SK-N-SH treated with all-trans-retinoic acid at 6 μM for 48 hours (cell line): ENCODE data around the gene DRAXIN.

Experiments
- ATAC-seq: fragments of 200-7000 bp; cut with Tn5 transposase; 3 replicates; pipeline ENCODE4 v1.9.1; 2020; ENCODE audit warnings: mild to moderate bottlenecking, moderate library complexity
- ARNTL ChIP-seq: fragments of 450-650 bp; formaldehyde crosslinking; IDR thresholded peaks from 2 replicates; pipeline ENCODE4 v1.5.0; 2020; ENCODE audit warnings: low read depth, mild to moderate bottlenecking, moderate library complexity, borderline replicate concordance
- BACH2 ChIP-seq: fragments of 250-450 bp; sonication (Bioruptor Pico); IDR thresholded peaks from 2 replicates; pipeline ENCODE4 v1.9.0; 2021; ENCODE audit warnings: mild to moderate bottlenecking, borderline replicate concordance
- CSDC2 ChIP-seq: fragments of 250-450 bp; sonication (Bioruptor Pico); IDR thresholded peaks from 2 replicates; pipeline ENCODE4 v1.5.0; 2020; ENCODE audit warnings: mild to moderate bottlenecking, moderate library complexity
- ESRRG ChIP-seq: fragments of 250-450 bp; sonication (Bioruptor Pico); IDR thresholded peaks from 2 replicates; pipeline ENCODE4 v1.6.1; 2021; ENCODE audit warnings: mild to moderate bottlenecking
- OSR1 ChIP-seq: fragments of 250-450 bp; sonication (Bioruptor Pico); IDR thresholded peaks from 2 replicates; pipeline ENCODE4 v1.8.0; 2022; ENCODE audit warnings: moderate library complexity, mild to moderate bottlenecking, inconsistent platforms
- PPARA ChIP-seq: fragments of 250-450 bp; sonication (Bioruptor Pico); IDR thresholded peaks from 2 replicates; pipeline ENCODE4 v1.5.0; 2020; ENCODE audit warnings: mild to moderate bottlenecking, borderline replicate concordance
- RARB ChIP-seq: fragments of 250-450 bp; sonication (Bioruptor Pico); IDR thresholded peaks from 2 replicates; pipeline ENCODE4 v1.8.0; 2021; ENCODE audit warnings: mild to moderate bottlenecking, moderate library complexity
- SNAI2 ChIP-seq: fragments of 250-450 bp; sonication (Bioruptor Pico); IDR thresholded peaks from 2 replicates; pipeline ENCODE4 v1.5.0; 2020; ENCODE audit warnings: mild to moderate bottlenecking, moderate library complexity
- TCF4 ChIP-seq: fragments of 250-450 bp; sonication (Bioruptor Pico); IDR thresholded peaks from 2 replicates; pipeline ENCODE4 v1.8.0; 2021; ENCODE audit warnings: mild to moderate bottlenecking, moderate library complexity, borderline replicate concordance
- TOX ChIP-seq: fragments of 250-450 bp; sonication (Bioruptor Pico); IDR thresholded peaks from 2 replicates; pipeline ENCODE4 v1.8.0; 2021; ENCODE audit warnings: mild to moderate bottlenecking, moderate library complexity, borderline replicate concordance
- ZC3H10 ChIP-seq: fragments of 250-450 bp; sonication (Bioruptor Pico); IDR thresholded peaks from 2 replicates; pipeline ENCODE4 v1.5.1; 2021; ENCODE audit warnings: mild to moderate bottlenecking, moderate library complexity
- ZFP3 ChIP-seq: fragments of 250-450 bp; sonication (Bioruptor Pico); IDR thresholded peaks from 2 replicates; pipeline ENCODE4 v1.5.0; 2020; ENCODE audit warnings: mild to moderate bottlenecking, moderate library complexity
- ZFP30 ChIP-seq: fragments of 450-650 bp; formaldehyde crosslinking; IDR thresholded peaks from 2 replicates; pipeline ENCODE4 v1.5.0; 2022; ENCODE audit warnings: mild to moderate bottlenecking, moderate library complexity
- ZNF565 ChIP-seq: fragments of 450-650 bp; formaldehyde crosslinking; conservative IDR thresholded peaks from 2 replicates; pipeline ENCODE4 v1.5.0; 2020; ENCODE audit warnings: low read depth, mild to moderate bottlenecking, moderate library complexity
- ZNF70 ChIP-seq: fragments of 450-650 bp; formaldehyde crosslinking; IDR thresholded peaks from 2 replicates; pipeline ENCODE4 v1.5.0; 2020; ENCODE audit warnings: mild to moderate bottlenecking, moderate library complexity
- ZNF8 ChIP-seq: fragments of 450-650 bp; formaldehyde crosslinking; IDR thresholded peaks from 2 replicates; pipeline ENCODE4 v1.5.0; 2020; ENCODE audit warnings: mild to moderate bottlenecking, moderate library complexity
- TF ChIP-seq, protein P1 (sequence below): fragments of 250-450 bp; sonication (Bioruptor Pico); IDR thresholded peaks from 2 replicates; pipeline ENCODE4 v1.5.1; 2020; ENCODE audit warnings: low read depth, mild to moderate bottlenecking, moderate library complexity
- TF ChIP-seq, protein P2 (sequence below): fragments of 250-450 bp; sonication (Bioruptor Pico); IDR thresholded peaks from 2 replicates; pipeline ENCODE4 v1.5.1; 2021; ENCODE audit warnings: mild to moderate bottlenecking, moderate library complexity
- TF ChIP-seq, protein P3 (sequence below): fragments of 250-450 bp; sonication (Bioruptor Pico); IDR thresholded peaks from 2 replicates; pipeline ENCODE4 v1.8.0; 2020; ENCODE audit warnings: mild to moderate bottlenecking, moderate library complexity, borderline replicate concordance
- TF ChIP-seq, protein P4 (sequence below): fragments of 250-450 bp; sonication (Bioruptor Pico); IDR thresholded peaks from 2 replicates; pipeline ENCODE4 v1.5.0; 2020; ENCODE audit warnings: mild to moderate bottlenecking, moderate library complexity

Gene DRAXIN

DNA sequence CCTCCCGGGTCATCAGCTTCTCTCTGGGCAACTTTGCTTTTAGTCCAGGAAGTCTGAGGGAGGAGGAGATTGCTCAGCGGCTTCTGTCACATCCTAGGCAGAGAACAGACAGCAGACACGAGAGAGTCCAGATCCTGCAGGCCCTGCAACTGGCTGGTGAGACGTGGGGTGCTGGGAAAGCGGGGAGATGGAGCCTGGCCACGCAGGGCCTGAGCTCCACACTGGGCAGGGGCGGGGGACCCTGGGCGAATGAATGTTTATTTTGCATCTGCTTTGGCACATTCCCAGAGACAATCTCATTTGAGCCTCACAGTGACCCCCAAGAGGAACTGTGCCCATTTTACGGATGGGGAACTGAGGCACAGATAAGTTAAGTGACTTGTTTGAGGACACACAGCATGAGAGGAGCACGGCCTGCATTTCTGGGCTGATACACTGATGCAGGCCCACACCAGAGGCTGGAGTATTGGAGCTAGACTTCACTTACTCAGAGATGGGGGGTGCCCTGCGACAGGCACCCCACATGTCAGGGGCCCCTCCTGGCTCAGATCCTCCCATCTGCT lies 80.1 kb downstream of the DRAXIN start:
- no peak for TF ChIP-seq ZNF70 (CRISPR knock-in tag)
- TF ChIP-seq ZC3H10 (CRISPR knock-in tag): no peak
- TF ChIP-seq OSR1 (CRISPR knock-in tag): no peak
- no peak for TF ChIP-seq ZFP30
- TF ChIP-seq ZNF565: no peak
- no peak for TF ChIP-seq TCF4 (CRISPR knock-in tag)
- TF ChIP-seq ARNTL: no peak
- TF ChIP-seq, protein P1, sequence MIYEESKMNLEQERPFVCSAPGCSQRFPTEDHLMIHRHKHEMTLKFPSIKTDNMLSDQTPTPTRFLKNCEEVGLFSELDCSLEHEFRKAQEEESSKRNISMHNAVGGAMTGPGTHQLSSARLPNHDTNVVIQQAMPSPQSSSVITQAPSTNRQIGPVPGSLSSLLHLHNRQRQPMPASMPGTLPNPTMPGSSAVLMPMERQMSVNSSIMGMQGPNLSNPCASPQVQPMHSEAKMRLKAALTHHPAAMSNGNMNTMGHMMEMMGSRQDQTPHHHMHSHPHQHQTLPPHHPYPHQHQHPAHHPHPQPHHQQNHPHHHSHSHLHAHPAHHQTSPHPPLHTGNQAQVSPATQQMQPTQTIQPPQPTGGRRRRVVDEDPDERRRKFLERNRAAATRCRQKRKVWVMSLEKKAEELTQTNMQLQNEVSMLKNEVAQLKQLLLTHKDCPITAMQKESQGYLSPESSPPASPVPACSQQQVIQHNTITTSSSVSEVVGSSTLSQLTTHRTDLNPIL (CRISPR knock-in tag): no peak
- no peak for TF ChIP-seq BACH2 (CRISPR knock-in tag)
- TF ChIP-seq PPARA (CRISPR knock-in tag): no peak
- TF ChIP-seq, protein P2, sequence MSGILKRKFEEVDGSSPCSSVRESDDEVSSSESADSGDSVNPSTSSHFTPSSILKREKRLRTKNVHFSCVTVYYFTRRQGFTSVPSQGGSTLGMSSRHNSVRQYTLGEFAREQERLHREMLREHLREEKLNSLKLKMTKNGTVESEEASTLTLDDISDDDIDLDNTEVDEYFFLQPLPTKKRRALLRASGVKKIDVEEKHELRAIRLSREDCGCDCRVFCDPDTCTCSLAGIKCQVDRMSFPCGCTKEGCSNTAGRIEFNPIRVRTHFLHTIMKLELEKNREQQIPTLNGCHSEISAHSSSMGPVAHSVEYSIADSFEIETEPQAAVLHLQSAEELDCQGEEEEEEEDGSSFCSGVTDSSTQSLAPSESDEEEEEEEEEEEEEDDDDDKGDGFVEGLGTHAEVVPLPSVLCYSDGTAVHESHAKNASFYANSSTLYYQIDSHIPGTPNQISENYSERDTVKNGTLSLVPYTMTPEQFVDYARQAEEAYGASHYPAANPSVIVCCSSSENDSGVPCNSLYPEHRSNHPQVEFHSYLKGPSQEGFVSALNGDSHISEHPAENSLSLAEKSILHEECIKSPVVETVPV (CRISPR knock-in tag): no peak
- no peak for TF ChIP-seq RARB (CRISPR knock-in tag)
- TF ChIP-seq ESRRG: no peak
- TF ChIP-seq CSDC2 (CRISPR knock-in tag): no peak
- TF ChIP-seq, protein P3, sequence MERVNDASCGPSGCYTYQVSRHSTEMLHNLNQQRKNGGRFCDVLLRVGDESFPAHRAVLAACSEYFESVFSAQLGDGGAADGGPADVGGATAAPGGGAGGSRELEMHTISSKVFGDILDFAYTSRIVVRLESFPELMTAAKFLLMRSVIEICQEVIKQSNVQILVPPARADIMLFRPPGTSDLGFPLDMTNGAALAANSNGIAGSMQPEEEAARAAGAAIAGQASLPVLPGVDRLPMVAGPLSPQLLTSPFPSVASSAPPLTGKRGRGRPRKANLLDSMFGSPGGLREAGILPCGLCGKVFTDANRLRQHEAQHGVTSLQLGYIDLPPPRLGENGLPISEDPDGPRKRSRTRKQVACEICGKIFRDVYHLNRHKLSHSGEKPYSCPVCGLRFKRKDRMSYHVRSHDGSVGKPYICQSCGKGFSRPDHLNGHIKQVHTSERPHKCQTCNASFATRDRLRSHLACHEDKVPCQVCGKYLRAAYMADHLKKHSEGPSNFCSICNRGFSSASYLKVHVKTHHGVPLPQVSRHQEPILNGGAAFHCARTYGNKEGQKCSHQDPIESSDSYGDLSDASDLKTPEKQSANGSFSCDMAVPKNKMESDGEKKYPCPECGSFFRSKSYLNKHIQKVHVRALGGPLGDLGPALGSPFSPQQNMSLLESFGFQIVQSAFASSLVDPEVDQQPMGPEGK: no peak
- no peak for TF ChIP-seq SNAI2 (CRISPR knock-in tag)
- no peak for TF ChIP-seq ZFP3 (CRISPR knock-in tag)
- TF ChIP-seq TOX: no peak
- TF ChIP-seq, all 23 proteins: peak for 0
- ATAC-seq: no peak

DNA sequence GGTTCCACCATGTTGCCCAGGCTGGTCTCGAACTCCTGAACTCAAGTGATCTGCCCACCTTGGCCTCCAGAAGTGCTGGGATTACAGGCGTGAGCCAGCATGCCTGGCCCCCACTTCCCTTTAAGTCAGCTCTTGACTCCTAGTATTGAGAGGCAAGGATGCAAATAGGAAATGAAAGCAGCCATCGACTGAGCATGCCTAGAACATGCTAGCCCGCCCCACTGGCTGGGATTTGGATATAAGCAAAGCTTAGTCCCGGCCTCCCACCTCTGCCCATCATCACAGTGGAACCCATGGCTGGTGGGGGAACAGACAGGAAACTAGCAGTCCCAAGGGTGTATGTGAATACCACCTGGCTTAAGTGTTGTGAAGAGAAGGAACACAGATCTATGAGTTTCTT lies 80.9 kb downstream of the DRAXIN start:
- no peak for TF ChIP-seq OSR1 (CRISPR knock-in tag)
- no peak for TF ChIP-seq ZFP30
- TF ChIP-seq, protein P1 (CRISPR knock-in tag): no peak
- TF ChIP-seq, all 23 proteins: peak for 0
- ATAC-seq: no peak

DNA sequence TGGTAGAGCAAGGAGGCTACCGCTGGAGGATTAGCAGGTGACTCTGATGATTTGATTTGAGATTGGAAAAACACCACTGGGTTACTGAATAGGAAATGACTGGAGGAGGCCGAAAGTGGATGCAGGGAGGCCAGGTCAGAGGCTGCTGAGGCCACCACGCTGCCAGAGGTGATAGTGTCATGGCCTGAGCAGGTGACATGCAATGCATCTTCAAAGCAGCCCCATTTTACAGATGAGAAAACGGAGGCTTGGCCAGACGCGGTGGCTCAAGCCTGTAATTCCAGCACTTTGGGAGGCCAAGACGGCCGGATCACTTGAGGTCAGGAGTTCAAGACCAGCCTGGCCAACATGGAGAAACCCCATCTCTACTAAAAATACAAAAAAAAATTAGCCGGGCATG lies 83.2 kb downstream of the DRAXIN start:
- ATAC-seq: no peak
- TF ChIP-seq CSDC2 (CRISPR knock-in tag) (no peak), ZC3H10 (CRISPR knock-in tag) (no peak), RARB (CRISPR knock-in tag) (no peak), SNAI2 (CRISPR knock-in tag) (no peak), ZNF8 (CRISPR knock-in tag) (no peak), ZNF565 (no peak)
- TF ChIP-seq, protein P4, sequence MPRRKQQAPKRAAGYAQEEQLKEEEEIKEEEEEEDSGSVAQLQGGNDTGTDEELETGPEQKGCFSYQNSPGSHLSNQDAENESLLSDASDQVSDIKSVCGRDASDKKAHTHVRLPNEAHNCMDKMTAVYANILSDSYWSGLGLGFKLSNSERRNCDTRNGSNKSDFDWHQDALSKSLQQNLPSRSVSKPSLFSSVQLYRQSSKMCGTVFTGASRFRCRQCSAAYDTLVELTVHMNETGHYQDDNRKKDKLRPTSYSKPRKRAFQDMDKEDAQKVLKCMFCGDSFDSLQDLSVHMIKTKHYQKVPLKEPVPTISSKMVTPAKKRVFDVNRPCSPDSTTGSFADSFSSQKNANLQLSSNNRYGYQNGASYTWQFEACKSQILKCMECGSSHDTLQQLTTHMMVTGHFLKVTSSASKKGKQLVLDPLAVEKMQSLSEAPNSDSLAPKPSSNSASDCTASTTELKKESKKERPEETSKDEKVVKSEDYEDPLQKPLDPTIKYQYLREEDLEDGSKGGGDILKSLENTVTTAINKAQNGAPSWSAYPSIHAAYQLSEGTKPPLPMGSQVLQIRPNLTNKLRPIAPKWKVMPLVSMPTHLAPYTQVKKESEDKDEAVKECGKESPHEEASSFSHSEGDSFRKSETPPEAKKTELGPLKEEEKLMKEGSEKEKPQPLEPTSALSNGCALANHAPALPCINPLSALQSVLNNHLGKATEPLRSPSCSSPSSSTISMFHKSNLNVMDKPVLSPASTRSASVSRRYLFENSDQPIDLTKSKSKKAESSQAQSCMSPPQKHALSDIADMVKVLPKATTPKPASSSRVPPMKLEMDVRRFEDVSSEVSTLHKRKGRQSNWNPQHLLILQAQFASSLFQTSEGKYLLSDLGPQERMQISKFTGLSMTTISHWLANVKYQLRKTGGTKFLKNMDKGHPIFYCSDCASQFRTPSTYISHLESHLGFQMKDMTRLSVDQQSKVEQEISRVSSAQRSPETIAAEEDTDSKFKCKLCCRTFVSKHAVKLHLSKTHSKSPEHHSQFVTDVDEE (CRISPR knock-in tag): no peak
- TF ChIP-seq, protein P3: no peak
- TF ChIP-seq, protein P1 (CRISPR knock-in tag): no peak
